SJSA1 (cell line): ENCODE measurements around the gene GGTLC2. TPM values are rescaled to one million over a fixed set of nuclear protein-coding genes. Genes with fewer than 3 reads are reported as not detected.
"Not testable (repeated sequence)": the region's sequence is repeated elsewhere in the genome, so short reads cannot be mapped to it uniquely, and the experiment has no call there.

Experiments
- DNase-seq, 2 experiments: peaks; one replicate each; pipeline ENCODE4 v3.0.0-alpha.2; 2015 to 2020; ENCODE audit warnings: low spot score in 2 of 2, low read depth in 1 of 2
- H3K27ac ChIP-seq: fragments of 250-450 bp; sonication (Bioruptor Pico); 2 replicates; pipeline ENCODE4 v1.5.1; 2020; ENCODE audit warnings: mild to moderate bottlenecking, moderate library complexity
- H3K27me3 ChIP-seq: fragments of 250-450 bp; sonication (Bioruptor Pico); replicated peaks from 2 replicates; pipeline ENCODE4 v1.5.1; 2020; ENCODE audit warnings: mild to moderate bottlenecking, moderate library complexity
- H3K36me3 ChIP-seq: fragments of 250-450 bp; sonication (Bioruptor Pico); 2 replicates; pipeline ENCODE4 v1.5.1; 2020; ENCODE audit warnings: mild to moderate bottlenecking
- H3K4me1 ChIP-seq: fragments of 250-450 bp; sonication (Bioruptor Pico); replicated peaks from 2 replicates; pipeline ENCODE4 v1.6.1; 2021; ENCODE audit warnings: mild to moderate bottlenecking
- H3K4me3 ChIP-seq: fragments of 250-450 bp; sonication (Bioruptor Pico); 2 replicates; pipeline ENCODE4 v1.5.1; 2020; ENCODE audit warnings: mild to moderate bottlenecking
- H3K9me3 ChIP-seq: fragments of 250-450 bp; sonication (Bioruptor Pico); replicated peaks from 2 replicates; pipeline ENCODE4 v1.5.1; 2020; ENCODE audit warnings: mild to moderate bottlenecking
- total RNA-seq: library from RNA; depleted of rRNA; stranded (reverse); fragments of >200 nt; shearing (Covaris generic); gene quantifications from 2 replicates; pipeline ENCODE4 v1.2.3, GENCODE V29; 2014

GGTLC2 gene
- total RNA-seq, 1 experiment from 2014 or later = not detected

DNA sequence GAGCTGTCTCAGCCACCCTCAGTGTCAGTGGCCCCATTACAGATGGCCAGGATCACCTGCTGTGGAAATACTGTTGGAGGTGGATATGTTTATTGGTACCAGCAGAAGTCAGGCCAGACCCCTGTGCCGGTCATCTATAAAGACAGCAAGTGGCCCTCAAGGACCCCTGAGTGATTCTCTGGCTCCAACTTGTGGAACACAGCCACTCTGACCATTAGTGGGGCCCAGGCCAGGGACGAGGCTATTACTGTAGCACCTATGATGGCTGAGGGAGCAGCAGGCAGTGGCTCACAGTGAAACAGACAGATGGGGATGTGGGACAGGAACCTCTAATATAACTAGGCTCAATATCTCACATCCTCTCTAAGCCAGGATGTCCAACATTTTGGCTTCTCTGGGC lies 25.5 kb upstream of the GGTLC2 start:
- no peaks in the 10 kb centered on the region for H3K36me3 ChIP-seq
- H3K9me3 ChIP-seq = no peaks in the 10 kb centered on the region

DNA sequence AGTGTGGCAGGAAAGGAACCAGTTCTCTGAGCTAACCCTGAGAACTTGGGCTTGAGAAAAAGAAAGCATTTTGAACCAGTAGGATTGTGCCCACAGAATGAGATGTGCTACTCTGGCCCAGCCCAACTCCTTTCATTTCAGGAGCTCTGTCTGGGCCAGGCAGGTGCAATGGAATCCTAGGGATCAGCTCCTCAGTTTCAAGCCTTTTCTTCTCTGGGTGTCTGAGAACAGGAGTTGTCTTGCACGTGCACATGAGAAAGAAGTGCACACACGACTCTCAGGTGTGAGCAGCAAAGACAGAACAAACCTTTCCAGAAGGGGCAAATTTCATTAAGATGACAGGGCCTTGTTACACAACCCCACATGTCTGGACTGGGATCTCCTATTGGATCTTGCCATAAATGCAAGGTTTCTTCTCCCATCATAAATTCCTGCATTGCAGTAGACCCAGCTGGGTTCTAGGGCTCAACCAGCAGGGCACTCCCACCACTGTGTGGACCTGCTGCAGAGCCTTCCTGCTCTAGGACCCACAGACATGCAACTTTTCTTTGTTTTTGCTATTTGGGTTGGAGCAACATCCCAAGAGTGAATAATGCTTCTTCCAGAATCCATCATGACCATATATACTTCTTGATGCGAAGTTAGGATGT lies 24.5 kb upstream of the GGTLC2 start:
- DNase-seq = no peak
- no peaks in the 10 kb centered on the region for H3K4me1 ChIP-seq
- H3K9me3 ChIP-seq = no peaks in the 10 kb centered on the region
- H3K27me3 ChIP-seq = peaks cover 23% of the 10 kb centered on the region
- no peak overlapping the region for H3K4me3 ChIP-seq
- no peaks in the 10 kb centered on the region for H3K36me3 ChIP-seq
- H3K27ac ChIP-seq = no peak overlapping the region

More for the DNA sequence above, 25.5 kb upstream of the GGTLC2 start:
- Histone ChIP-seq H3K27ac (no peak overlapping the region), H3K4me1 (no peaks in the 10 kb centered on the region), H3K27me3 (peaks cover 25% of the 10 kb centered on the region), H3K4me3 (no peak overlapping the region)
- DNase-seq = no peak

DNA sequence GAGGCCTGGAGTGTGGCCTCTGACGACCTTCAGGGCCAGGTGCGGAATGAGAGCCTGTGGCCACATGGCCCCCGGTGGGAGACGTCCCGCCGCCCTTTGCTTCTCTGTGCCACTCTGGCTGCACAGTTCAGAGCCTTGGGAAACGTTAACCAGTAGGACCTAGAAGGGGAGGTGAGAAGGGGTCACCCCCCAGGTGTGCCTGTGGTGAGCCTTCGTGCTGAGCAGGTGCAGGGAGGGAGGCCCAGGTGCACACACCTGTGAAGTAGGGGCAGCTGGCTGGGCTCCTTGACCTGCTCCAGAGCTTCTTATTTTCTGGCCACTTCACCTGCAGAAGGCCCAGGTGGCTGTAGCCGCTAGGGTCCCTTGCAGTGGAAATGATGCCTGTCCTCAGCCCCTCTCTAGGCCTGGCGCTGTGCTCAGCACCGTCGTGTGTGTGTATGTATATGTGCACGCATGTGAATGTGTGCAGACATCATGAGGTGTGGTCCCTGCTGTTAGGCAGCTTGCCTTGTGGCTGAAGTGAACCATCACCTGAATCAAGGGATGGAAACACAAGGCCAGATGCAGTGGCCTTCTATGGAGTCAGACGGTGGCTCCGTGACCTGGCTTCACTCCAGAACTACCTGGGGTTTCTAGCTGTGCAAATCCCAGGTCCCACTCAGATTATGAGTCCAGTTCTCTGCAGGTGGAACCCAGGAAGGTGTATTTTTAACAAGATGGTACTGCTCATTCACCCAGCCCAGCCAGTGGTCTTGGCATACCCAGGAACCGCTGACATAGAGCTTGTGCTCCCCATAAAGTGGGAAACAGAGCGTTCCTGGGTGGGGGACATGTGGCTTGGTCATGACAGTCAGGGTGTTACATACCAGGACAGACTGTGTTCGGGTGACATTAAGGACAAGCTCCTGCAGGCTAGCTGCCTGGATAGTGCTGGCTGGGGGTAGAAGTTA lies 15.6 kb upstream of the GGTLC2 start:
- not testable (repeated sequence) for DNase-seq, H3K27ac ChIP-seq, H3K9me3 ChIP-seq, H3K36me3 ChIP-seq, H3K4me3 ChIP-seq, H3K4me1 ChIP-seq, H3K27me3 ChIP-seq

DNA sequence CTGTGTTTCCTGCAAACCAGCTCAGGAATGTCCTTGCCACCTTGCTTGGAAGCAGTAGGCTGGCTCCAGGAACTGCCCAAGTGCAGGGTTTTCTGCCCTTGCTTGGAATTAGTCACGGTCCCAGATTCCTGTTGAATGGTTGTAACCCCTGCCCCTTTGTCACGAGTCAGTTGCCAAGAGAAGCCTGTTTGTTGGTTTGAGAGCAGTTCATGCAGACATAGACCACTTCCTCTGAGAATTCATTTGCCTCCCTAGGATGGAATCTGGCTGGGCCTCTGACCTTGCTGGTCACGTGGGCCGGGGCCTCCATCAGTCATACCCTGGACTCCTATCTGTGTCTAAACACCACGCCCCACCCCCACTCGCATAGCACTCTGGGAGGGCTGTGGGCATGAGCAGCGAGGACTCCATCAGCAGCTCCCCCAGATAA lies 13.2 kb upstream of the GGTLC2 start:
- not testable (repeated sequence) for H3K27me3 ChIP-seq, H3K9me3 ChIP-seq, H3K27ac ChIP-seq, DNase-seq, H3K4me3 ChIP-seq, H3K36me3 ChIP-seq, H3K4me1 ChIP-seq

- not testable (repeated sequence) for H3K36me3 ChIP-seq, H3K27me3 ChIP-seq, DNase-seq, H3K4me3 ChIP-seq, H3K4me1 ChIP-seq, H3K27ac ChIP-seq, H3K9me3 ChIP-seq
Observed at GRCh38 chr22:22632226-22632625, 12.2 kb upstream of the GGTLC2 start.

DNA sequence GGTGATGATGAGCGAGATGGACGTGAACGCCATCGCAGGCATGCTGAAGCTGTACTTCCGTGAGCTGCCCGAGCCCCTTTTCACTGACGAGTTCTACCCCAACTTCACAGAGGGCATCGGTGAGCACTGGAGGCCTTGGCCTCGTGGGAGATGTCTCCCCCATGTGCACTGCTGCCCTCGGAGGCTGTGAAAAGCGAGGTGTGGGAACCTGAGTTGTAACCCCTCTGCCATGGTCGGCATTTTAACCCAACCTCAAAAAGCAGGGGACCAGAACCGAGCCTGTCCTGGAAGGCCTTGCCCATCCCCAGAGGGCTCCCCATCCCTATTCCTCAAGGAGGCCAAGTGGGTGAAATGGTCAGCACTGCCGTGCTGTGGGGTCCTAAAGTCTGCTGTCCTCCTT lies 10.9 kb upstream of the GGTLC2 start:
- H3K4me1 ChIP-seq, H3K27me3 ChIP-seq, H3K9me3 ChIP-seq, H3K36me3 ChIP-seq, H3K27ac ChIP-seq, DNase-seq, H3K4me3 ChIP-seq: not testable (repeated sequence)

DNA sequence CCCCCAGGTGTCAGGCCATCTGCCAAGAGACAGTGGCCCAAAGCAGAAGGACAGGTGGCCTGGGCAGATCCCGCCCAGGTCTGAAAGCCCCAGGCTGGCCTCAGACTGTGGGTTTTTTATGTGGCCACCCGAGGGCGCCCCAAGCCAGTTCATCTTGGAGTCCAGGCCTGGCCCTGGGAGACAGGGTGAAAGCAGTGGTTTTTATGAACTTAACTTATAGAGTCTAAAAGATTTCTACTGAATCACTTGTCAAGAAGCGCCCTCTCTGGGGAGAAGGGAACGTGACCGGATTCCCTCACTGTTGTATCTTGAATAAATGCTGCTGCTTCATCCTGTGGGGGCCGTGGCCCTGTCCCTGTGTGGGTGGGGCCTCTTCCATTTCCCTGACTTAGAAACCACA lies 8.2 kb upstream of the GGTLC2 start:
- not testable (repeated sequence) for H3K9me3 ChIP-seq, H3K27me3 ChIP-seq, H3K4me1 ChIP-seq, DNase-seq, H3K4me3 ChIP-seq, H3K27ac ChIP-seq, H3K36me3 ChIP-seq

DNA sequence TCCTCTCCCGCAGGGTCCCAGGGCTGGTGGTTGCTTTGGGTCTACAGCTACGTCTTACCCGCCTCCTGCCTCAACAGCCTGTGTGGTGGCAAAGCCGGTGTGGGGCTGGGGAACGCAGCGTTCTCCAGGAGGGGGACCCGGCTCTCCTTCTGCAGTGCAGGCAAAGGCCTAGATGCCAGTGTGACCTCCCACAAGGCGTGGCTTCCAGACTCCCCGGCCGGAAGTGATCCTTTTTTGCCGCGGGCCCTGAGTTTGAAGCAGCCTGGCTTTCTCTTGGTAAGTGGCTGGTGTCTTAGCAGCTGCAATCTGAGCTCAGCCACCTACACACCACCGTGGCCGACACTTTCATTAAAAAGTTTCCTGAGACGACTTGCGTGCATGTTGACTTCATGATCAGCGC lies 6.1 kb upstream of the GGTLC2 start:
- not testable (repeated sequence) for H3K36me3 ChIP-seq, H3K4me3 ChIP-seq, H3K27me3 ChIP-seq, H3K27ac ChIP-seq, H3K9me3 ChIP-seq, H3K4me1 ChIP-seq, DNase-seq

GRCh38 chr22:22642255-22642654 lies 2.2 kb upstream of the GGTLC2 start:
- not testable (repeated sequence) for H3K36me3 ChIP-seq, H3K4me1 ChIP-seq, DNase-seq, H3K27ac ChIP-seq, H3K4me3 ChIP-seq, H3K27me3 ChIP-seq, H3K9me3 ChIP-seq

DNA sequence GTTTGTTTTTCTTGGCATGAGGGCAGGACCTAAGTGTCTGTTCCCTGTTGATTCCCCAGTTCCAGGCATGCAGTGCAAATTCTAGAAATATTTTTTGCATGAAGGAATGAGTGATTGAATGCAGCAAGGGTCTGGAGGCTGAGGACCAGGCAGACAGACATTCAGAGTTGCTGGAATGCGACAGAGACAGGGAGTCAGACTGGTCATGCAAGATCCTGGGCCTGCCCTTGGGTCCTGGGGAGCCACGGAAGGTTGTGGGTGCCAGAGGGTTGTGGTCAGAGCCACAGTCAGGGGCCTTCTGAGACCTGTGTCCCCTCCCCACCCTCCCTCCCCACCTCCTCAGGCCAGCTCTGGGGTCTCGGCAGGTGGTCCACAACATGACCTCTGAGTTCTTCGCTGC lies 1.6 kb downstream of the GGTLC2 start:
- not testable (repeated sequence) for H3K9me3 ChIP-seq, H3K27ac ChIP-seq, H3K27me3 ChIP-seq, H3K4me1 ChIP-seq, H3K36me3 ChIP-seq, DNase-seq, H3K4me3 ChIP-seq

DNA sequence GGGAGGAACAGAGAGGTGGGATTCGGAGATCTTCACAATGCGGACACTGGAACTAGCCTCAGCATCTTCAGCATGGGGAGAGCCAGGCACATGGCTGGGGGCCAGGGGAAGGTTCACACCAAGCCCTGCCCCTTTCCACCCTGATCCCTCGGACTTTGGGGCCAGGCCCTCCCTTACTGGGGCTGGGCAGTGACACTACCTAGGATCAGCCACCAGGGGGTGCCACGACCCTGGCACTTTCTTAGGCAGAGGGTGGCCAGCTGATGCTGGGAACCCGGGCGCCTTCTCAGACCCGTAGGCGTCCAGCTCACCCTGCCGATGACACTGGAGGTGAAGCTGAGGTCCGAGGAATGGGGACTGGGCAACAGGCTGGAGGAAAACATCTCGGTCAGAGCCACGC lies 3.5 kb downstream of the GGTLC2 start:
- H3K4me1 ChIP-seq, H3K27me3 ChIP-seq, H3K9me3 ChIP-seq, DNase-seq, H3K36me3 ChIP-seq, H3K27ac ChIP-seq, H3K4me3 ChIP-seq: not testable (repeated sequence)

GRCh38 chr22:22648863-22649536 lies 4.6 kb downstream of the GGTLC2 start:
- H3K36me3 ChIP-seq, H3K4me3 ChIP-seq, DNase-seq, H3K27me3 ChIP-seq, H3K9me3 ChIP-seq, H3K27ac ChIP-seq, H3K4me1 ChIP-seq: not testable (repeated sequence)

DNA sequence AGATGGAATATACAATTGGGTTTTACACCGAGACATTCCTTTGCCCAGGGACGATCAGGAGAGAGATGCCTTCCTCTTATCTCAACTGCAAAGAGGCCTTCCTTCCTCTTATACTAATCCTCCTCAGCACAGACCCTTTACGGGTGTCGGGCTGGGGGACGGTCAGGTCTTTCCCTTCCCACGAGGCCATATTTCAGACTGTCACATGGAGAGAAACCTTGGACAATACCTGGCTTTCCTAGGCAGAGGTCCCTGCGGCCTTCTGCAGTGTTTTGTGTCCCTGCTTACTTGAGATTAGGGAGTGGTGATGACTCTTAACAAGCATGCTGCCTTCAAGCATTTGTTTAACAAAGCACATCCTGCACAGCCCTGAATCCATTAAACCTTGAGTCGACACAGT lies 5.3 kb downstream of the GGTLC2 start:
- H3K9me3 ChIP-seq, H3K27me3 ChIP-seq, H3K27ac ChIP-seq, H3K36me3 ChIP-seq, H3K4me1 ChIP-seq, DNase-seq, H3K4me3 ChIP-seq: not testable (repeated sequence)

GRCh38 chr22:22650398-22650797 lies 6.0 kb downstream of the GGTLC2 start:
- not testable (repeated sequence) for H3K9me3 ChIP-seq, H3K27me3 ChIP-seq, H3K27ac ChIP-seq, H3K4me3 ChIP-seq, DNase-seq, H3K4me1 ChIP-seq, H3K36me3 ChIP-seq
